ENCODE measurements around the gene ALDH1A1.

GRCh38 chr9:72872718-72873117 lies 80.1 kb downstream of the ALDH1A1 start:
- TF ChIP-seq EZH2 (IDR thresholded peaks at IDR 0.05), result no peak
- no peak for TF ChIP-seq POLR2AphosphoS5 (IDR thresholded peaks at IDR 0.05; ENCODE audit: borderline replicate concordance, low read depth, low read length)
- no peak for TF ChIP-seq FOXP2 (optimal IDR thresholded peaks at IDR 0.05; ENCODE audit: control extremely low read depth, extremely low read length, insufficient read depth)

All from SK-N-MC (cell line).